ENCODE measurements around the gene YTHDC1. TPM values are rescaled to one million over a fixed set of nuclear protein-coding genes. Genes with fewer than 3 reads are reported as not detected.
A peak's percentile ranks its signal among the peaks of the same experiment; 100 is the strongest.

YTHDC1 gene
- total RNA-seq, 2 donors from 2014 or later: 48.6 to 51.9 TPM

- no peak for DNase-seq
- intact Hi-C loops (cut with DNase I): no loop called here
- no peak for ATAC-seq
These were observed 11.3 kb upstream of the YTHDC1 start for GRCh38 chr4:68361146-68361589.

- DNase-seq: no peak
- no peak for ATAC-seq
- intact Hi-C loops (cut with DNase I): no loop called here
These were observed 10.5 kb upstream of the YTHDC1 start for GRCh38 chr4:68360231-68360968.

DNA sequence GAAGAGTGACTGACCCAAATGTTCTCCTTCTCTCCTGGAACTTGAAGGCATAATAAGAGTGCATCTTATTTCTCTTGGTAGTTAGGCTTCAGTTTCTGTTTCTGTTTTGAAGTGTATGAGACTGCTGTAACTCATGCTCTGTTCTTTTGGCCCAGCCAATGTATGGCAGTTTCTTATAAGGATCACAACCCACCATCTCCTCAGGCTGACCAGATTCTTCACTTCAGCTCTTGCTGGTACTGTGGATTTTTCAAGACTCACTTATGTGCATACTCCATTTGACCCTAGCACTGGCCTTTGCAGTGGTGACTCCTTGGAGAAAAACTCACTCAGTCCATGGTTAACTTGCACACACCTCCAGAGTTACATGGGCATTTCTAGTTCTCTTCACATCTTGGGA lies 9.6 kb upstream of the YTHDC1 start:
- intact Hi-C loops (cut with DNase I): no loop called here
- ATAC-seq: no peak
- no peak for DNase-seq

DNA sequence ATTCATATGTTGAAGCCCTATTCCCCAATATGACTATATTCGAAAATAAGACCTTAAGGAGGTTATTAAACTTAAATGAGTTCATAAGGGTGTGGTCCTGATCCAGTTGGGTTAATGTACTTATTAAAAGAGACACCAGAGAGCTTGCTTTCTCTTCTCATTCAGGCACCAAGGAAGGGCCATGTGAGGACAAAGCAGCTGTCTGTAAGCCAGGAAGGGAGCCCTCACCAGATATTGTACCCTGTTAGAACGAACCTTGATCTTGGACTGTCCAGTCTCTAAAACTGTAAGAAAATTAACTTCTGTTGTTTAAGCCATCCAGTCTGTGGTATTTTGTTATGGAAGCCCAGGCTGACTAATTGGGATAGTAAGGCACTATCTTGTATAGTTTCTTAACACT lies 9.1 kb upstream of the YTHDC1 start:
- no peak for DNase-seq
- intact Hi-C loops (cut with DNase I): no loop called here
- ATAC-seq: no peak

DNA sequence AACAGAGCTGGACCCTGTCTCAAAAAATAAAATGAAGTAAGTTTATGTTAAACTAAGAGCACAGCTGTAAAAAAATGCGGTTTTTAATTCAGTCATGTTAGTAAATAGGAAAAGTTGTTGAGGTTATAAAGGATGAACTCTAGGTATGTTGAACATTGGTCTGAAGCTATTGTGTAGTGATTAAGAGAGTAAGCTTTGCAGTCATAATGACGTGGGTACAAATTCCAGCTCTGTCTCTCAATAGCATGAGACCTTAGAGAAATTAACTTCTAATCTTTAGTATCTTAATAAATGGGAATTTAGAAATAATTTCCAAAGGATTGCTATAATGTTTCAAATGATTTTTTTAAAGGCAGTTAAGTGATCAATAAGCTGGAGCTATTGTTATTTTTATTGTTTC lies 2.9 kb upstream of the YTHDC1 start:
- ATAC-seq: no peak
- intact Hi-C loops (cut with DNase I): no loop called here
- no peak for DNase-seq

GRCh38 chr4:68349279-68349648 lies 626 bp downstream of the YTHDC1 start:
- no peak for DNase-seq
- intact Hi-C loops (cut with DNase I): no loop called here
- ATAC-seq: peak; percentile 16 to 42

DNA sequence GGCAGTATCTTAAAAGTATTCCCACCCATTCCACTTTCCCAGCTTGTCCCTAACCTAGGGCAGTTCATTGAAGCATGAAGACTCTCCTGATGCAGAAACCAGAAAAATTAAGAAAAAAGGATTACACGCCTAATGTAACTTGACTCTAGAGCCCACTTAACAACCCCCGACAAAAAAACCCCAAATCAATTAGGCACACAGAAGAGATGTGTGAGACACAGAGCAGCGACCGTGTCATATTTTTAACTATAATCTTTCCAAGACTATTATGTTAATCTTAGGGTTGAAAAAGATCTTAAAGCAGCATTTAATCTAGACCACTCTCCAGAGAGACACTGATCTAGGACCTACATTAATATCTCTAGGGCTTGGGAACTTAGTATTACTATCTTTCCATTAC lies 1.3 kb downstream of the YTHDC1 start:
- ATAC-seq (no peak), DNase-seq (no peak)
- intact Hi-C loops (cut with DNase I): no loop called here

DNA sequence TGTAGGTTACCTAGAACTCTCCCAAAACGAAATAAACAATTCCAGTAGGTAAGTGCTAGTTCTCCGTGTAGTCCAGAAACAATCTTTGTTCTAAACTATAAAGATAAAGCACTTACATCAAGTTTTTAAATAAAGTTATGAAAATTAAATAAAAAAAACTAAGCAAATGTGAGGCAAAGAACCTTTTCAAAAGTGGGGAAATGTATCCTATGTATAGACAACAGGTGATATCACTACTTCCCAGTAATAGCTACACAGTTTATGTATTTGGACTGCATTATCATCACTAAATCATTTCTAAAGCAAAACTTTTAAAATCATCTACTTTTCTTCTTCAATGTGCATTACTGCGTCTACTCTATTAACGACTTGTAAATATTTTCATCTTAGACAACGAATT lies 2.0 kb downstream of the YTHDC1 start:
- intact Hi-C loops (cut with DNase I): no loop called here
- DNase-seq (no peak), ATAC-seq (no peak)

DNA sequence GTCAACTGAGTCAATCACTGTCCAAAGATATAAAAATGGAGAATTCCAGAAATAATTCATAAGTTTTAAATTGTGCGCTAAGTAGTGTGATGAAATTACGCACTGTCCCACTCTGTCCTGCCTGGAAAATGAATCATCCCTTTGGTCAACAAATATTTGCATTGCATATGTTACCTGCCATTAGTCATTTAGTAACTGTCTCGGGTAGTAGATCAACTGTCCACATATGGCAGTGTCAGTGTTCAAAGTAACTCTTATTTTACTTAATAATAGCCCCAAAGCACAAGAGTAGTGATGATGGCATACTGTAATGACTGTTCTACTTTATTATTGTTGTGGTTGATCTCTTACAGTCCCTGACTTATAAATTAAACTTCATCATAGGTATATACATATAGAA lies 3.4 kb downstream of the YTHDC1 start:
- intact Hi-C loops (cut with DNase I): no loop called here
- ATAC-seq (no peak), DNase-seq (no peak)

GRCh38 chr4:68344785-68345184 lies 5.1 kb downstream of the YTHDC1 start:
- no peak for ATAC-seq
- DNase-seq: no peak
- intact Hi-C loops (cut with DNase I): no loop called here

DNA sequence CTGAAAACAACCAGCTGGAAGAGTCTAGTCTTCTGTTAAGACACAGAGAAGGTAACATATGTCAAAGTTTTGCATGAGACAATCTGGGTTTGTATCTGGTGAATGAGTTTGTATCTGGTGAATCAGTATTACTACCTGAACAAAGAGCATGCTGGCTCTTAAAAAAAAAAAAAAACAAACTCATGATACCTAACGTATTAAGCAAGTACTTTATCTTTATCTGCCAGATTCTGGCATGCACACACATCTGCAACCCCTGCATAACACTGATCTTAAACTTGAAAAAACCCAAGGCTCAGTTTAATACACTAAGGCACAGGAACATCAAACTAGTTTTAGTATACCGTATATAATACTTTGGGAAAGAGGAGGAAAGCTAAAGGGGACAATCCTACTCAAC lies 5.8 kb downstream of the YTHDC1 start:
- no peak for DNase-seq
- no peak for ATAC-seq
- intact Hi-C loops (cut with DNase I): no loop called here

GRCh38 chr4:68342134-68342533 lies 7.8 kb downstream of the YTHDC1 start:
- ATAC-seq (peak in 1 of 2 donors; percentile 73), DNase-seq (no peak)
- intact Hi-C loops (cut with DNase I): no loop called here

GRCh38 chr4:68338625-68339024 lies 11.3 kb downstream of the YTHDC1 start:
- intact Hi-C loops (cut with DNase I): no loop called here
- DNase-seq (no peak), ATAC-seq (peak; percentile 50 to 81)

DNA sequence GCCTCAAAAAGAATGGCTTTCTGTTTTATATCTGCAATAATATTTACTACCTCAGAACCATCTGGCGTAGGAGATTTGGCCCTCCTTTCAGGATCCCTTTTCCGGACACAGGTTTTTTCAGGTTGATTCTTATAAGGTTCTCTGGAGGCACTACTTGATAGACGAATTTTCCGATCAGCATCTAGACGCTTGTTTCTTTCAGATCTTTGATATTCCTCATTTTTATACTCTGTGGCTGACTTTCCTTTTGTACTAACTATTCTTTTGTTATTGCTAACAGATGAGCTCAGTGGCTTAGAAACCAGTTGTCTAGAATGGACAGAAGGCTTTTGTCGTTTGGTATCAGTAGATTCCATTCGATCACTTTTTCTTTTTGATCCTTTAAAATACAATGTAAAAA lies 12.4 kb downstream of the YTHDC1 start:
- ATAC-seq: no peak
- no peak for DNase-seq
- intact Hi-C loops (cut with DNase I): no loop called here

GRCh38 chr4:68337004-68337403 lies 12.9 kb downstream of the YTHDC1 start:
- ATAC-seq: no peak
- intact Hi-C loops (cut with DNase I): no loop called here

GRCh38 chr4:68336530-68336929 lies 13.4 kb downstream of the YTHDC1 start:
- DNase-seq: no peak
- intact Hi-C loops (cut with DNase I): no loop called here
- no peak for ATAC-seq

More at GRCh38 chr4:68337004-68337403, 12.9 kb downstream of the YTHDC1 start:
- DNase-seq: no peak

- DNase-seq (no peak), ATAC-seq (no peak)
- intact Hi-C loops (cut with DNase I): no loop called here
These were observed 23.7 kb downstream of the YTHDC1 start for GRCh38 chr4:68326141-68326540.

DNA sequence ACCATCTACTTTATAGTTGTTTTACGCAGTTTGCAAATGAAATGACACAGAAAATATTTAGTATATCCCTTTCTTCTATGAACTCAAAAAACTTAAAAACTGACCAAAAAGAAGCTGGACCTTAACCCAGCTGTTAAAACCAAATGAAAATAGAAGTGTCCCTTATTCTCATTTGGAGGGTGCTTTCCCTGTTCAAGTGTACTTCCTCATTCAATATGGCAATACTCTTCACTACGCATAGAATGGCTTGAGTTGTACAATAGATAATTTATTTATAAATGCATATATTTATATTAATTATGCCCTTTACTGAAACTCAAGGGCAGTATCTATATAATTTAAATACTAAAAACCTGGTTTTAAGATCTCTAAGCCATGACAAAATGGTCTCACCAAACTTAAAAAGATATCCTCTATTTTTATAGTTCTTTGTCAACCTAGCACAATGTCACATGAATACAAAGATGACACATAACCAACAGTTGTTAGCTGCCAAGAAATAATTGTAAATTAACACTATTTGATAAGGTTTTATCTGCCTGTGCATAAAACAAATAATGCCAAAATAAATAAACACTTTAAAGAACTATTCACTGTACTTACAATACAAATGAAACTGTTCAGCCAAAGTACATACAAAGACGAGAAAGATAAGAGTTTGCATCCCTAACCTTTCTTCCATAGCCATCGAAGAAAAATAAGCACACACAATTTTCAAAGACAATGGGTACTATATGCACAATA lies 25.2 kb downstream of the YTHDC1 start:
- intact Hi-C loops (cut with DNase I): no loop called here
- DNase-seq (no peak), ATAC-seq (no peak)

DNA sequence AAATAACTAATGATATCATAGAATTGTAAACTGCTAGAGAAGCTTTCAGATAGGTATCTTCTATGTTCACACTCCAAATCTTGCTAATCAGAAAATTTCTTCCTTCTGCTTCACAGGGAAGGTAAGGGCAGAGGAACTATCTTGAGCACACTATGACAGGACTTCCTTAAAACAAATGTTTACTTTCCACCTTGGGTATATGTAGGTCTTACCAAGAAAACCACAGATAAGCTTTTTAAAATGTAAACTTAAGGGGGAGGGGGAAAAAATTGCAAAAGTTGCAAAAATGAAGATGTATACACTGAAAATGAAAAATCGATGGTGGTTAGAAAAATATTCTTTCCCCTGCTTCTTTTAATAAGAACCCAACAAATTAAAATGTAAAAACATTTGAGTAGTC lies 30.9 kb downstream of the YTHDC1 start:
- ATAC-seq (no peak), DNase-seq (no peak)
- intact Hi-C loops (cut with DNase I): no loop called here

DNA sequence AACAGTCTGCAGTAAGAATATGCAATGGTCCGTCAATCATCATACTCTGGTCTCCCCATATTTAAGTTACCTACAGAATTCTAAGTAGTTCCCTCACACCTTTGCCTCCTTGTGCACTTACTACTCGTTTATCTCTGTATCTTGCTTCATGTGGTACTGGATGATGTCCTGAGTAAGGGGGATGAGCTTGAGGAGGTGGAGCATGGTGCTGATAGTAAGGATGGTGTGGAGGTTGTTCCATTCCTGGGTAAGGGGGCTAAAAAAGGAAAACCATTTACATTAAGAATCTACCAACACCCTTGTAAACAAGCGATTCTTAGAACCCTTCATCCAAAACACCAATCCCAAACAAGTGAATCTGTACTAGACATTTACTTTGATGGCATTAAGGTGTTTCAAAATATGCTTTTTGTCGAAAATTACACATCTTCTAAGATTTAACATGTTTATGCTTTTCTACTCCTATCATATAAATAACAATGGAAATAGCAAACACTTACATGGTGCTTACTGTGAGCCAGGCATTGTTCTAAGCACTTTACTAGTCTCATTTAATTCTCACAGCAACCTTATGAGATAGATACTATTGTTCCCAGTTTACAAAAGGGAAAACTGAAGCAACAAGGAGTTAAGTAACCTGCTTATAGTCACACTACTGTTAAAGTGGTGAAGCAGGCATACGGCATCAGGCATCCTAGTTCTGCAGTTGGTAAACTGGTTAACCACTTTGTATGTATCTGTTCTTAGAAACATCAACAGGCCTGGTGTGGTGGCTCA lies 33.5 kb downstream of the YTHDC1 start:
- intact Hi-C loops (cut with DNase I): no loop called here
- ATAC-seq (no peak), DNase-seq (no peak)
